GM23248 (cell line): ENCODE data around the gene VPS37B.

Experiments used
- EZH2 ChIP-seq: fragments of 200-600 bp; sonication (generic); IDR thresholded peaks from 2 replicates; pipeline ENCODE4 v1.6.1; 2018; ENCODE audit warnings: antibody characterized with exemption, mild to moderate bottlenecking; ENCODE audit not compliant: insufficient read depth, poor library complexity, severe bottlenecking
- EZH2phosphoT487 ChIP-seq: fragments of 200-600 bp; sonication (generic); IDR thresholded peaks from 2 replicates; pipeline ENCODE4 v1.6.1; 2018; ENCODE audit warnings: antibody characterized with exemption, moderate library complexity, mild to moderate bottlenecking, low read depth; ENCODE audit not compliant: insufficient read depth

DNA sequence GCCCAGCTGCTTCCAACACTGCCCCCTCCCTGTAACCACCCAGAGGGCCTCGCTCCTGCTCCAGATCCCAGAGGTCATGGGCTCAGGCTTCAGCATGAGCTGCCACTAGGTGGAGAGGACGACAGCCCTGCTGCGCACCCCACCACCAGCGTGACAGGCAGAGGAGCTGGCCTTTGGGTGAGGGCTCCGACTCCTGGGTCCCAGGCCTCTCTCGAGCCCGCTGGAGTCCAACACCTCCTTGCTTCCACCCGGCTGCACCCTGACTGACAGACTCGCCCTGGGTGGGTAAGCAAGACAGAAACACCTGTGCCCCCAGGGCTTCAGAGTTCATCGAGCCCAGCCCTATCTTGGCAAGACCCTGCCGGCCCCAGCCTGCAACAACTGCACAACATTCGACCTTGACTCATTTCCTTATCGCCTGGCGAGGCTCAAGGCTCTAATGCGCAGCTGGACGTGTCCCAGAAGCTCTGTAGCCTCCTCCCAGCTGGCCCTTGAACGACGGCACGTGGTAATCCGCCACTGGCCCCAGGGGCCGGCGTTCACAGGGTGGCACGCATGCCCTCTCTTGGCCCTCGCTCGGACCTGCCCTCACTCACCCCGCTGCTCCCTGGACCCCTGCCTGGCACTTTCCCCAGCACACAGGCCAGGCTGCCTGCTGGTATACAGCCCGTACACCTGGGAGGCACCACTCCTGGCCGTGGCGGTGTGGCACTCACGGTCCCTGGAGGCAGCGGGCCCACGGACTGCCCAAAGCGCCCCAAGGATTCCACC is 28.0 kb downstream of the VPS37B start:
- TF ChIP-seq EZH2 (no peak), EZH2phosphoT487 (no peak)
